H1 (cell line): Measurements from ENCODE around the gene DYNLT5. TPM values are rescaled to one million over a fixed set of nuclear protein-coding genes. Genes with fewer than 3 reads are reported as not detected.

Experiments
- CTCF ChIA-PET: fragments of 300-600 bp; sonication (Branson Sonifier 250); formaldehyde crosslinking; loops from one replicate; lab custom pipeline; 2021; ENCODE audit not compliant: partially characterized antibody; lab: Charles Lee
- POLR2A ChIA-PET: fragments of 300-600 bp; sonication (Branson Sonifier 250); formaldehyde crosslinking; loops from one replicate; lab custom pipeline; 2021; ENCODE audit warnings: inconsistent platforms; ENCODE audit not compliant: partially characterized antibody; lab: Charles Lee
- DNase-seq, 2 experiments: peaks; one replicate each; pipeline versions ENCODE4 v3.0.0 to v3.0.0-alpha.2; 2010 to 2022; ENCODE audit warnings: low spot score in 2 of 2, low read depth in 1 of 2, mixed read lengths in 1 of 2
- FAIRE-seq: peaks from 2 replicates; lab custom pipeline; 2011; peaks lifted over from hg19 to GRCh38; lab: Jason Lieb, UNC
- H2AFZ ChIP-seq: 2 replicates; pipeline ENCODE4 v1.8.1; 2012; ENCODE audit warnings: low read length, inconsistent platforms
- H2AK5ac ChIP-seq: 2 replicates; pipeline ENCODE4 v1.6.1; 2013; ENCODE audit warnings: low read depth, low read length
- H2BK120ac ChIP-seq: replicated peaks from 2 replicates; pipeline ENCODE3; 2013; ENCODE audit warnings: low read depth, low read length, inconsistent platforms
- H2BK12ac ChIP-seq: 2 replicates; pipeline ENCODE4 v1.6.1; 2013; ENCODE audit warnings: low read depth, low read length
- H2BK15ac ChIP-seq: 2 replicates; pipeline ENCODE4 v1.6.1; 2013; ENCODE audit warnings: low read length
- H2BK20ac ChIP-seq: 2 replicates; pipeline ENCODE4 v1.6.1; 2013; ENCODE audit warnings: low read length
- H2BK5ac ChIP-seq: 2 replicates; pipeline ENCODE4 v1.6.1; 2013; ENCODE audit warnings: low read depth, low read length
- H3K14ac ChIP-seq: 2 replicates; pipeline ENCODE4 v1.6.1; 2013; ENCODE audit warnings: inconsistent platforms; ENCODE audit not compliant: insufficient read length
- H3K18ac ChIP-seq: 2 replicates; pipeline ENCODE4 v1.6.1; 2013; ENCODE audit warnings: low read length; ENCODE audit errors: extremely low read depth
- H3K23ac ChIP-seq: 2 replicates; pipeline ENCODE4 v1.6.1; 2013; ENCODE audit warnings: inconsistent platforms; ENCODE audit not compliant: insufficient read length
- H3K23me2 ChIP-seq: 2 replicates; pipeline ENCODE4 v1.6.1; 2013; ENCODE audit warnings: low read depth, low read length
- H3K27ac ChIP-seq: 2 replicates; pipeline ENCODE4 v1.6.1; 2011; ENCODE audit warnings: low read depth, low read length, inconsistent platforms
- H3K27me3 ChIP-seq, 4 experiments: replicated peaks in 1 of 4; 1 replicate in 1 of 4; 2 replicates in 3 of 4; pipeline versions ENCODE4 v1.6.1 to v1.8.1; 2011 to 2013; ENCODE audit warnings: low read length in 3 of 4, mild to moderate bottlenecking in 3 of 4, inconsistent platforms in 2 of 4, mixed read lengths in 2 of 4, moderate library complexity in 1 of 4; ENCODE audit not compliant: control insufficient read depth in 3 of 4, insufficient read depth in 3 of 4; ENCODE audit errors: extremely low read depth in 1 of 4
- H3K36me3 ChIP-seq, 4 experiments: 2 replicates each; pipeline versions ENCODE4 v1.6.1 to v1.8.1; 2011 to 2013; ENCODE audit warnings: mild to moderate bottlenecking in 4 of 4, low read length in 3 of 4, moderate library complexity in 2 of 4, control low read depth in 1 of 4, inconsistent platforms in 1 of 4; ENCODE audit not compliant: insufficient read depth in 4 of 4, control insufficient read depth in 2 of 4
- H3K4ac ChIP-seq: replicated peaks from 2 replicates; pipeline ENCODE3; 2013; ENCODE audit warnings: low read length, low read depth, mixed read lengths, inconsistent platforms; ENCODE audit not compliant: insufficient read length
- H3K4me1 ChIP-seq, 4 experiments: replicated peaks in 1 of 4; 1 replicate in 1 of 4; 2 replicates in 3 of 4; pipeline versions ENCODE4 v1.6.1 to v1.8.1; 2011 to 2013; ENCODE audit warnings: low read length in 3 of 4, inconsistent platforms in 2 of 4, mixed read lengths in 1 of 4; ENCODE audit not compliant: insufficient read depth in 4 of 4, control insufficient read depth in 3 of 4
- H3K4me2 ChIP-seq, 2 experiments: 2 replicates each; pipeline versions ENCODE4 v1.6.1 to v1.8.1; 2011 to 2013; ENCODE audit warnings: low read depth in 2 of 2, low read length in 2 of 2, control low read depth in 1 of 2, inconsistent platforms in 1 of 2, mild to moderate bottlenecking in 1 of 2; ENCODE audit not compliant: insufficient read depth in 1 of 2
- H3K4me3 ChIP-seq, 4 experiments: fragments of 200-600, 300-600 bp in 1 of 4; sonication (generic), shearing (Covaris generic), sonication (Bioruptor Twin) in 1 of 4; 2 replicates each; pipeline versions ENCODE4 v1.5.1 to v1.8.1; 2011 to 2016; ENCODE audit warnings: low read length in 4 of 4, low read depth in 3 of 4, control low read depth in 2 of 4, inconsistent platforms in 2 of 4, mild to moderate bottlenecking in 2 of 4, mixed read lengths in 1 of 4, moderate library complexity in 1 of 4; ENCODE audit not compliant: insufficient read depth in 2 of 4; ENCODE audit errors: extremely low read depth in 1 of 4
- H3K56ac ChIP-seq: replicated peaks from 2 replicates; pipeline ENCODE3; 2013; ENCODE audit warnings: low read depth, mild to moderate bottlenecking, mixed read lengths, low read length, inconsistent platforms; ENCODE audit not compliant: insufficient read length
- H3K79me1 ChIP-seq: 2 replicates; pipeline ENCODE4 v1.6.1; 2013; ENCODE audit warnings: low read depth, low read length, control low read depth
- H3K79me2 ChIP-seq, 2 experiments: 2 replicates each; pipeline versions ENCODE4 v1.6.1 to v1.8.1; 2012 to 2013; ENCODE audit warnings: low read length in 2 of 2, mild to moderate bottlenecking in 2 of 2, inconsistent platforms in 1 of 2; ENCODE audit not compliant: insufficient read depth in 2 of 2, control insufficient read depth in 1 of 2
- H3K9ac ChIP-seq, 4 experiments: replicated peaks in 1 of 4; 1 replicate in 1 of 4; 2 replicates in 3 of 4; pipeline versions ENCODE4 v1.6.1 to v1.8.1; 2011 to 2013; ENCODE audit warnings: low read depth in 3 of 4, low read length in 3 of 4, control low read depth in 2 of 4, mild to moderate bottlenecking in 2 of 4, moderate library complexity in 2 of 4, inconsistent platforms in 1 of 4; ENCODE audit errors: extremely low read depth in 1 of 4
- H3K9me3 ChIP-seq, 2 experiments: 2 replicates each; pipeline versions ENCODE4 v1.6.1 to v1.8.1; 2012 to 2013; ENCODE audit warnings: mild to moderate bottlenecking in 2 of 2, moderate library complexity in 2 of 2, control low read depth in 1 of 2, inconsistent platforms in 1 of 2, low read depth in 1 of 2, low read length in 1 of 2, mixed read lengths in 1 of 2; ENCODE audit not compliant: insufficient read depth in 2 of 2
- H4K20me1 ChIP-seq, 2 experiments: replicated peaks in 1 of 2; 2 replicates each; pipeline versions ENCODE3 to v1.8.1; 2011 to 2013; ENCODE audit warnings: inconsistent platforms in 2 of 2, low read length in 2 of 2, mild to moderate bottlenecking in 1 of 2; ENCODE audit not compliant: insufficient read depth in 2 of 2, control insufficient read depth in 1 of 2
- H4K5ac ChIP-seq: 2 replicates; pipeline ENCODE4 v1.6.1; 2013; ENCODE audit warnings: low read length, low read depth, mixed read lengths, inconsistent platforms; ENCODE audit not compliant: insufficient read length
- H4K8ac ChIP-seq: 2 replicates; pipeline ENCODE4 v1.8.0; 2013; ENCODE audit warnings: mild to moderate bottlenecking, moderate library complexity, low read length, inconsistent platforms; ENCODE audit not compliant: insufficient read depth; ENCODE audit errors: extremely low read depth
- H4K91ac ChIP-seq: replicated peaks from 2 replicates; pipeline ENCODE3; 2013; ENCODE audit warnings: low read length, mixed read lengths, inconsistent platforms; ENCODE audit not compliant: insufficient read length
- POU5F1 ChIP-seq: IDR thresholded peaks from 2 replicates; pipeline ENCODE4 v1.6.1; 2011; ENCODE audit warnings: low read depth, mild to moderate bottlenecking, low read length, moderate library complexity
- TCF12 ChIP-seq: IDR thresholded peaks from 2 replicates; pipeline ENCODE4 v1.6.1; 2011; ENCODE audit warnings: low read depth, mild to moderate bottlenecking, low read length
- WGBS, 2 experiments: shearing (Covaris generic) in 1 of 2; methylation state at CpG; one replicate each; pipeline versions ENCODE4 v1.1.6 to v1.1.7; 2013 to 2015; ENCODE audit warnings: low lambda C conversion rate in 2 of 2, mixed read lengths in 2 of 2, inconsistent platforms in 1 of 2, low coverage in 1 of 2, missing lambda C conversion rate in 1 of 2; ENCODE audit not compliant: insufficient replicate concordance in 2 of 2, insufficient coverage in 1 of 2, insufficient read length in 1 of 2; ENCODE audit errors: extremely low coverage in 1 of 2, missing lambda C conversion rate in 1 of 2; 5-methylcytosine and 5-hydroxymethylcytosine counted together
- polyA plus RNA-seq, 7 experiments: library from polyadenylated mRNA; depleted of rRNA in 3 of 7; stranded (reverse) in 5 of 7; unstranded in 2 of 7; fragments of >200 nt in 5 of 7; fragments of 200-250 nt in 2 of 7; gene quantifications; 1 replicate in 5 of 7; 2 replicates in 1 of 7; 4 replicates in 1 of 7; pipeline versions ENCODE4 v1.2.1 to v1.2.3, GENCODE V29; 2011 to 2013; ENCODE audit warnings: missing spikeins in 2 of 7, mixed read lengths in 2 of 7
- total RNA-seq: library from RNA; stranded (reverse); fragmentation: NEBNext Ultra II Directional; extraction: Animal tissue kit (Norgen Biotek cat#: 25700); gene quantifications from 2 replicates; pipeline ENCODE4 v1.2.1, GENCODE V29; 2021

Gene DYNLT5
- total and polyA plus RNA-seq, 2 of the 8 experiments (the other 6 are each of a cell fraction or from before 2014, with no cell fraction given), result 0.93 to 1.5 TPM

DNA sequence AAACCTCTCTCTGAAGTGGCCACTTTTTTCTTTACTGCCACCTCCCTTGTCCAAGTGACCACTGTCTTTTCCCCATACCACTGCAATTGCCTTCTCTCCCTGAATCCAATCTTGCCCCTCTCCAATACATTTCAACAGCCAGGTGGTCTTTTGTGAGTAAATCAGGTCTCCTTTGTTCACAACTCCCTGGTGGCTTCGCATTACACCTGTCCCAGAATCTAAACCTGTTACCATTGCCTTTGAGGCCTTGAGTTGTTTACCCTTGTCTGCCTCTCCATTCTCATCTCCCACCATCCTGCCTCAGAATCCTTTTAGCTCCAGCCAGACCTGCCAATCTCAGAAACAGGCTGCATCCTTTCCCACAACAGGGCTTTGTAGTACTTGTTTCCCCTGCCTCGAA is 21.8 kb upstream of the DYNLT5 start:
- no peak overlapping the region for H4K5ac ChIP-seq
- H2BK15ac ChIP-seq, result no peak overlapping the region
- no peak overlapping the region for H4K8ac ChIP-seq
- CTCF ChIA-PET, result no interaction called here
- H3K79me2 ChIP-seq, result no peaks in the 10 kb centered on the region
- no peak overlapping the region for H3K14ac ChIP-seq
- FAIRE-seq (no peak), DNase-seq (no peak)
- H3K9ac ChIP-seq, result no peak overlapping the region
- 83% methylated on average over 2 of the region's 2 CpGs; no CpG with 5 or more reads in 1 of the 2 experiments for WGBS, 2 experiments
- POLR2A ChIA-PET, result no interaction called here
- no peaks in the 10 kb centered on the region for H3K27me3 ChIP-seq
- H2BK12ac ChIP-seq, result no peak overlapping the region
- H3K18ac ChIP-seq, result no peak overlapping the region
- H3K79me1 ChIP-seq, result no peaks in the 10 kb centered on the region
- no peaks in the 10 kb centered on the region for H4K20me1 ChIP-seq
- H3K9me3 ChIP-seq, result no peaks in the 10 kb centered on the region
- H3K56ac ChIP-seq, result no peak overlapping the region
- H3K23ac ChIP-seq, result no peak overlapping the region
- no peak overlapping the region for H3K4ac ChIP-seq
- no peak overlapping the region for H2AFZ ChIP-seq
- H2BK120ac ChIP-seq, result no peak overlapping the region
- H4K91ac ChIP-seq, result no peak overlapping the region
- peaks cover 0 to 4% (median 2%) of the 10 kb centered on the region in 4 experiments; a peak in 2 of 7 replicates for H3K4me1 ChIP-seq
- no peak overlapping the region for H3K4me3 ChIP-seq
- no peak overlapping the region for H2BK5ac ChIP-seq
- H2AK5ac ChIP-seq, result no peak overlapping the region
- H2BK20ac ChIP-seq, result no peak overlapping the region
- no peaks in the 10 kb centered on the region for H3K23me2 ChIP-seq
- no peaks in the 10 kb centered on the region for H3K36me3 ChIP-seq
- TF ChIP-seq POU5F1, result no peak
- peak; percentile 33; the same call in 1 of the 2 replicates for TF ChIP-seq TCF12
- no peak overlapping the region for H3K27ac ChIP-seq
- H3K4me2 ChIP-seq, result peak overlapping the region in 1 of 2 experiments; percentile 9; a peak in 1 of 4 replicates
